HG03066 (cell line): ENCODE results near the gene CIC.

Experiments
- ATAC-seq: cut with Tn5 transposase; IDR thresholded peaks from one replicate; pipeline ENCODE4 v1.9.1; 2021; ENCODE audit warnings: low read depth; ENCODE audit not compliant: unreplicated experiment

Gene CIC

GRCh38 chr19:42303101-42303464 is 34.0 kb downstream of the CIC start:
- no peak for ATAC-seq

GRCh38 chr19:42303876-42304275 is 34.8 kb downstream of the CIC start:
- no peak for ATAC-seq

- no peak for ATAC-seq
Observed at GRCh38 chr19:42306646-42307045, 37.6 kb downstream of the CIC start.

GRCh38 chr19:42309686-42310085 is 40.6 kb downstream of the CIC start:
- ATAC-seq, result no peak

- no peak for ATAC-seq
Observed at GRCh38 chr19:42311657-42312056, 42.6 kb downstream of the CIC start.

GRCh38 chr19:42312370-42312769 is 43.3 kb downstream of the CIC start:
- ATAC-seq, result no peak

- ATAC-seq, result no peak
Observed at GRCh38 chr19:42313096-42313839, 44.2 kb downstream of the CIC start, which contains the start of gene TMEM145. Gene TMEM145 (plus strand): TSS chr19:42313309. CDS start chr19:42313377, 68 bp downstream.

- ATAC-seq, result no peak
Observed at GRCh38 chr19:42313840-42314755, 45.0 kb downstream of the CIC start.

GRCh38 chr19:42315024-42315423 is 46.0 kb downstream of the CIC start:
- ATAC-seq, result no peak

GRCh38 chr19:42316223-42317211 is 47.5 kb downstream of the CIC start:
- no peak for ATAC-seq

GRCh38 chr19:42317535-42317934 is 48.5 kb downstream of the CIC start:
- no peak for ATAC-seq

- ATAC-seq, result no peak
Observed at GRCh38 chr19:42322305-42322704, 53.3 kb downstream of the CIC start.

GRCh38 chr19:42323473-42323851 is 54.4 kb downstream of the CIC start:
- no peak for ATAC-seq

GRCh38 chr19:42323852-42324654 is 55.0 kb downstream of the CIC start:
- no peak for ATAC-seq

GRCh38 chr19:42324655-42325307 is 55.7 kb downstream of the CIC start:
- no peak for ATAC-seq

GRCh38 chr19:42325308-42325895 is 56.4 kb downstream of the CIC start, which contains the start of gene MEGF8:
Gene MEGF8 (plus strand): TSS chr19:42325635. CDS start chr19:42326244, 609 bp downstream.
- ATAC-seq, result peak; percentile 88

- ATAC-seq, result peak; percentile 1
Observed at GRCh38 chr19:42325896-42326771, 57.1 kb downstream of the CIC start.

- ATAC-seq, result no peak
Observed at GRCh38 chr19:42326969-42327368, 57.9 kb downstream of the CIC start.
